IMR-90 (cell line): ENCODE measurements around the gene ACTA2. TPM values are rescaled to one million over a fixed set of nuclear protein-coding genes. Genes with fewer than 3 reads are reported as not detected.

ENCODE experiments used
- ATAC-seq: fragments of 200-7000 bp; cut with Tn5 transposase; 2 replicates; pipeline ENCODE4 v1.9.1; 2020; ENCODE audit warnings: low read depth, mild to moderate bottlenecking, moderate library complexity
- BruUV-seq: library from RNA; stranded (reverse); fragments of 400-500 nt; replicated peaks from 2 replicates; lab custom pipeline; 2021; lab: Mats Ljungman, UMichigan
- CTCF ChIA-PET: fragments of 300-600 bp; formaldehyde crosslinking; extraction: SDS; loops from one replicate; lab custom pipeline; 2021; ENCODE audit warnings: antibody characterized with exemption; lab: Yijun Ruan, JAX
- POLR2A ChIA-PET: fragments of 300-600 bp; sonication (Branson Sonifier 250); formaldehyde crosslinking; loops from one replicate; lab custom pipeline; 2022; ENCODE audit warnings: antibody characterized with exemption; ENCODE audit not compliant: unreplicated experiment; lab: Charles Lee
- DNase-seq: peaks from one replicate; pipeline ENCODE4 v3.0.0; 2013
- H2AFZ ChIP-seq: replicated peaks from 2 replicates; pipeline ENCODE3; 2013; ENCODE audit warnings: low read length, mild to moderate bottlenecking; ENCODE audit not compliant: poor library complexity
- H2AK5ac ChIP-seq: 2 replicates; pipeline ENCODE4 v1.6.1; 2013; ENCODE audit warnings: low read depth, low read length, inconsistent platforms
- H2AK9ac ChIP-seq: replicated peaks from 2 replicates; pipeline ENCODE3; 2013; ENCODE audit warnings: mild to moderate bottlenecking, low read depth, low read length, moderate library complexity; ENCODE audit not compliant: poor library complexity
- H2BK120ac ChIP-seq: 2 replicates; pipeline ENCODE4 v1.6.1; 2013; ENCODE audit warnings: low read depth, low read length, inconsistent platforms
- H2BK15ac ChIP-seq: 3 replicates; pipeline ENCODE4 v1.6.1; 2013; ENCODE audit warnings: low read depth, low read length, inconsistent platforms
- H2BK20ac ChIP-seq: 2 replicates; pipeline ENCODE4 v1.6.1; 2013; ENCODE audit warnings: low read depth, mild to moderate bottlenecking, inconsistent platforms, low read length, moderate library complexity
- H2BK5ac ChIP-seq: 2 replicates; pipeline ENCODE4 v1.6.1; 2013; ENCODE audit warnings: mild to moderate bottlenecking, low read depth, low read length, inconsistent platforms; ENCODE audit not compliant: poor library complexity, severe bottlenecking
- H3K14ac ChIP-seq: replicated peaks from 2 replicates; pipeline ENCODE4 v1.6.1; 2013; ENCODE audit warnings: low read depth, low read length, inconsistent platforms
- H3K18ac ChIP-seq: 2 replicates; pipeline ENCODE4 v1.6.1; 2013; ENCODE audit warnings: low read depth, low read length, control low read depth
- H3K23ac ChIP-seq: 2 replicates; pipeline ENCODE4 v1.6.1; 2013; ENCODE audit warnings: low read depth, low read length, inconsistent platforms
- H3K27ac ChIP-seq: 2 replicates; pipeline ENCODE4 v1.5.1; 2013; ENCODE audit warnings: mild to moderate bottlenecking, control low read depth, low read length; ENCODE audit not compliant: insufficient read depth
- H3K27me3 ChIP-seq: 2 replicates; pipeline ENCODE4 v1.6.1; 2013; ENCODE audit warnings: low read length; ENCODE audit not compliant: control insufficient read depth, insufficient read depth
- H3K36me3 ChIP-seq: 2 replicates; pipeline ENCODE4 v1.6.1; 2013; ENCODE audit warnings: low read length, mixed read lengths; ENCODE audit not compliant: control insufficient read depth, insufficient read depth
- H3K4ac ChIP-seq: 2 replicates; pipeline ENCODE4 v1.6.1; 2013; ENCODE audit warnings: low read depth, low read length, inconsistent platforms
- H3K4me1 ChIP-seq: 2 replicates; pipeline ENCODE4 v1.6.1; 2013; ENCODE audit warnings: low read length, mixed read lengths; ENCODE audit not compliant: control insufficient read depth, insufficient read depth
- H3K4me2 ChIP-seq: 2 replicates; pipeline ENCODE4 v1.6.1; 2013; ENCODE audit warnings: low read depth, mild to moderate bottlenecking, control low read depth, low read length, moderate library complexity
- H3K4me3 ChIP-seq: 2 replicates; pipeline ENCODE4 v1.5.1; 2013; ENCODE audit warnings: low read depth, mild to moderate bottlenecking, control low read depth, low read length, moderate library complexity; ENCODE audit not compliant: insufficient read depth
- H3K56ac ChIP-seq: 2 replicates; pipeline ENCODE4 v1.6.1; 2013; ENCODE audit warnings: low read length, inconsistent platforms; ENCODE audit not compliant: insufficient read depth; ENCODE audit errors: extremely low read depth
- H3K79me1 ChIP-seq, 2 experiments: 2 replicates each; pipeline ENCODE4 v1.6.1; 2013; ENCODE audit warnings: low read length in 2 of 2, inconsistent platforms in 1 of 2, low read depth in 1 of 2
- H3K9ac ChIP-seq: 2 replicates; pipeline ENCODE4 v1.6.1; 2013; ENCODE audit warnings: low read depth, low read length, control low read depth
- H3K9me1 ChIP-seq: 2 replicates; pipeline ENCODE4 v1.6.1; 2013; ENCODE audit warnings: low read length, inconsistent platforms; ENCODE audit not compliant: insufficient read depth
- H3K9me3 ChIP-seq: 2 replicates; pipeline ENCODE4 v1.6.1; 2013; ENCODE audit warnings: low read length; ENCODE audit not compliant: control insufficient read depth, insufficient read depth
- H4K20me1 ChIP-seq: 2 replicates; pipeline ENCODE4 v1.6.1; 2013; ENCODE audit warnings: low read length, inconsistent platforms; ENCODE audit not compliant: insufficient read depth
- H4K5ac ChIP-seq: 2 replicates; pipeline ENCODE4 v1.6.1; 2013; ENCODE audit warnings: mild to moderate bottlenecking, low read depth, low read length, control low read depth
- H4K8ac ChIP-seq, 2 experiments: 2 replicates each; pipeline ENCODE4 v1.6.1; 2013; ENCODE audit warnings: low read depth in 2 of 2, low read length in 2 of 2, control low read depth in 1 of 2, inconsistent platforms in 1 of 2
- H4K91ac ChIP-seq: 2 replicates; pipeline ENCODE4 v1.6.1; 2013; ENCODE audit warnings: low read depth, low read length, inconsistent platforms; ENCODE audit not compliant: insufficient read depth
- BHLHE40 ChIP-seq: fragments of 150-350 bp; IDR thresholded peaks from 2 replicates; pipeline ENCODE4 v1.6.1; 2016; ENCODE audit warnings: mild to moderate bottlenecking, low read depth, low read length
- CHD1 ChIP-seq: IDR thresholded peaks from 2 replicates; pipeline ENCODE4 v1.6.1; 2012; ENCODE audit warnings: low read depth, low read length, improper control_type of control experiment
- CTCF ChIP-seq: conservative IDR thresholded peaks from 2 replicates; pipeline ENCODE4 v1.5.1; 2012; ENCODE audit warnings: mild to moderate bottlenecking, low read depth, low read length, improper control_type of control experiment
- ELK1 ChIP-seq: fragments of 150-350 bp; IDR thresholded peaks from 2 replicates; pipeline ENCODE4 v1.6.1; 2016; ENCODE audit warnings: low read depth, mild to moderate bottlenecking, low read length, moderate library complexity, borderline replicate concordance
- FOS ChIP-seq: fragments of 150-350 bp; IDR thresholded peaks from 2 replicates; pipeline ENCODE4 v1.6.1; 2016; ENCODE audit warnings: low read depth, low read length
- MAFK ChIP-seq: IDR thresholded peaks from 2 replicates; pipeline ENCODE4 v1.6.1; 2012; ENCODE audit warnings: low read depth, low read length, improper control_type of control experiment
- MAZ ChIP-seq: IDR thresholded peaks from 2 replicates; pipeline ENCODE4 v1.6.1; 2012; ENCODE audit warnings: low read depth, mild to moderate bottlenecking, low read length, improper control_type of control experiment, moderate library complexity, borderline replicate concordance
- MXI1 ChIP-seq: IDR thresholded peaks from 2 replicates; pipeline ENCODE4 v1.6.1; 2012; ENCODE audit warnings: low read depth, mild to moderate bottlenecking, low read length, moderate library complexity, borderline replicate concordance
- NFE2L2 ChIP-seq: fragments of 150-350 bp; IDR thresholded peaks from 2 replicates; pipeline ENCODE4 v1.6.1; 2016; ENCODE audit warnings: low read depth, mild to moderate bottlenecking, low read length
- RAD21 ChIP-seq: IDR thresholded peaks from 2 replicates; pipeline ENCODE4 v1.6.1; 2012; ENCODE audit warnings: low read length, improper control_type of control experiment
- RCOR1 ChIP-seq: IDR thresholded peaks from 2 replicates; pipeline ENCODE4 v1.6.1; 2012; ENCODE audit warnings: mild to moderate bottlenecking, low read length, improper control_type of control experiment; ENCODE audit not compliant: insufficient replicate concordance
- RFX5 ChIP-seq: IDR thresholded peaks from 2 replicates; pipeline ENCODE4 v1.8.0; 2012; ENCODE audit warnings: low read depth, mild to moderate bottlenecking, low read length, moderate library complexity
- USF2 ChIP-seq: fragments of 150-350 bp; IDR thresholded peaks from 2 replicates; pipeline ENCODE4 v1.6.1; 2017; ENCODE audit warnings: mild to moderate bottlenecking, antibody characterized with exemption, low read length, low read depth
- WGBS, 2 experiments: methylation state at CpG; one replicate each; pipeline versions ENCODE4 v1.1.5 to v1.1.7; 2013; ENCODE audit warnings: missing lambda C conversion rate in 2 of 2; ENCODE audit not compliant: insufficient read length in 1 of 2; ENCODE audit errors: extremely low coverage in 2 of 2; 5-methylcytosine and 5-hydroxymethylcytosine counted together
- dilution Hi-C: fragments of 300-500 bp; cut with HindIII; formaldehyde crosslinking; loops from one replicate; pipeline ENCODE4 v1.14.3; 2018; ENCODE audit warnings: low sequenced_read_pairs; ENCODE audit not compliant: unreplicated experiment
- in situ Hi-C: fragments of 300-500 bp; cut with MboI; formaldehyde crosslinking; loops from 3 replicates; pipeline ENCODE4 v1.14.3; 2019; ENCODE audit warnings: low sequenced_read_pairs, inconsistent platforms, mixed read lengths
- intact Hi-C: fragments of 100-400 bp; cut with micrococcal nuclease; formaldehyde crosslinking; loops from 2 replicates; pipeline ENCODE4 v1.10.0; 2022
- polyA plus RNA-seq, 3 experiments: library from polyadenylated mRNA; depleted of rRNA; stranded (reverse); fragments of >200 nt; gene quantifications; 2 replicates each; pipeline ENCODE4 v1.2.3, GENCODE V29; 2012; ENCODE audit warnings: low replicate concordance in 1 of 3
- total RNA-seq: library from RNA; depleted of rRNA; stranded (reverse); fragments of >200 nt; gene quantifications from 2 replicates; pipeline ENCODE4 v1.2.3, GENCODE V29; 2012

ACTA2 gene
- total and polyA plus RNA-seq, 2 of the 4 experiments (the other 2 are of a cell fraction) = 978 to 1,235 TPM

- ATAC-seq (no peak), DNase-seq (no peak)
- Histone ChIP-seq H2AK5ac (no peak overlapping the region), H4K20me1 (0 out of 2 replicates have a peak, but pooled peaks cover 3% of the 10 kb centered on the region), H3K14ac (no peak overlapping the region), H3K18ac (no peak overlapping the region), H2AK9ac (no peak overlapping the region), H4K5ac (no peak overlapping the region), H3K27ac (no peak overlapping the region), H3K4me3 (no peak overlapping the region), H3K9me1 (peaks cover 10% of the 10 kb centered on the region; the same call in 1 of the 2 replicates), H3K9me3 (no peaks in the 10 kb centered on the region), H2BK120ac (no peak overlapping the region), H3K4me2 (no peak overlapping the region), H3K36me3 (no peaks in the 10 kb centered on the region; the same call in 1 of the 2 replicates), H3K4me1 (peaks cover 6% of the 10 kb centered on the region), H2AFZ (no peak overlapping the region), H3K4ac (no peak overlapping the region), H4K8ac (peak overlapping the region in 1 of 2 experiments; percentile 44; a peak in 1 of 4 replicates), H2BK5ac (no peak overlapping the region), H3K23ac (no peak overlapping the region; the same call in 1 of the 2 replicates), H3K9ac (no peak overlapping the region), H3K56ac (no peak overlapping the region), H4K91ac (no peak overlapping the region), H3K27me3 (no peaks in the 10 kb centered on the region), H3K79me1 (peaks cover 25 to 50% of the 10 kb centered on the region in 2 experiments), H2BK20ac (no peak overlapping the region), H2BK15ac (no peak overlapping the region; the same call in 1 of the 3 replicates)
- BruUV-seq = no TSS peak
- TF ChIP-seq MAFK (no peak), MAZ (no peak), RCOR1 (no peak), BHLHE40 (no peak), RFX5 (no peak), MXI1 (no peak), FOS (no peak), CHD1 (no peak), RAD21 (no peak), ELK1 (no peak), NFE2L2 (no peak), USF2 (no peak), CTCF (no peak)
- no CpG with 5 or more reads among the region's 4 CpGs for WGBS, 2 experiments
- dilution Hi-C loops = no loop called here
- ChIA-PET CTCF (no interaction called here), POLR2A (interaction anchor here (0.6 to 1.1 kb wide), 2 partner anchors 30 to 78 kb away, joined by 3 read pairs; no protein-coding TSS in a partner anchor)
- intact Hi-C loops = no loop called here
- in situ Hi-C loops = loop anchor here (5.0 kb wide), 1 partner anchor 37 kb away; no protein-coding TSS in a partner anchor
Observed at GRCh38 chr10:88979603-88980002, 27.0 kb upstream of the ACTA2 start.
